ENCODE data around the gene PDE4D. TPM values are rescaled to one million over a fixed set of nuclear protein-coding genes. Genes with fewer than 3 reads are reported as not detected.

The PDE4D gene
- total and polyA plus RNA-seq, 2 of the 4 experiments (the other 2 are of a cell fraction) = 1.4 to 7.9 TPM

DNA sequence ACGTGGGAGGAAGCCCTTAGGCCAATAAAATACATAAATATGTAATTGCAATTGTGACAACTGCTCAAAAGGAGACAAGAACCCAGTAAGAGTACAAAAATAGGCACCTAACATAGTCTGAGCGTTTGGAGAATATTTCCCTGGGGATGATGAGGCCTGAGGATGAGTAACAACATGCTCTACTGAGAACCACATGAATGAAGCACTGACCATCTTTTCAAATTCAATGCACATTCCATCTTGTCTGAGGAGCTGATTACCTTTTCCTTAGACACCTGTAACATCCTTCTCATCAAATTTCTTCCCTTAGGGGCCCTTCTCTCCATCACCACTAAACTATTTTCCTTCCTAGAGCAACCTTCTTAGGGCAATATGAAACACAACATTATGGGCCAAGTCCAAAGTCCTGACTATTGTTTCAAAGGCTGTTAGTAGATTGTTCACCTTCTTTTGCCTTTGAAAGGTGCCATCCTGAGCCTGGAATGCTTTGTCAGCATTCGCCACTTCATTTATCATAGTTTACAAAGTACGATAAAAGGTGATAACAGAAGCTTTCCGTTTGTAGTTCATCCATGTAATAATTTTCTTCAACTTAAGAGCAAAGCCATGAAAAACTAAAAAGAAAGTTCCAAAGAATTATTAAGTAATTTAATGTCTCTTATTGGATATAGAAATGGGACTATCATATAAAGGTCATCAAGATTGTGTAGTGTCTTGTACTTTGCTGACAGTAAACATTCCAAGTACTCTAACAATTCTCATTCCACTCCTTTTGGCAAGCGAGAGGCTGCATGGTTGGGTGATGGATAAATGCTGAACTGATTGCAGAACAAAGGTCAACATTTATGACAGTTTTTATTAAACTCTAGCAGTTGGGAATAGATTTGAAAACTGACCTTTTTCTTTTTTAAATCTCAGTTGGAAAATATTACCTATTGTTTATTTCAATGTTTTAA is 471.3 kb downstream of the PDE4D start:
- WGBS, 2 experiments (ENCODE audit: extremely low coverage in 2 of 2, insufficient read length in 1 of 2) = no CpG with 5 or more reads among the region's 6 CpGs
- no peak overlapping the region for H3K23ac ChIP-seq (ENCODE audit: low read depth, low read length)
- no peak overlapping the region for H2BK20ac ChIP-seq (ENCODE audit: low read depth, low read length)
- no TSS peak for BruUV-seq (replicated peaks)
- H3K27ac ChIP-seq (ENCODE audit: insufficient read depth, low read length) = no peak overlapping the region
- H3K4me1 ChIP-seq (ENCODE audit: control insufficient read depth, insufficient read depth, low read length) = no peaks in the 10 kb centered on the region
- H3K14ac ChIP-seq (replicated peaks; ENCODE audit: low read depth, low read length) = no peak overlapping the region
- H3K27me3 ChIP-seq (ENCODE audit: control insufficient read depth, insufficient read depth, low read length) = no peaks in the 10 kb centered on the region
- H4K91ac ChIP-seq (ENCODE audit: insufficient read depth, low read depth, low read length) = no peak overlapping the region
- in situ Hi-C loops (cut with MboI; ENCODE audit: low sequenced_read_pairs) (no loop called here), dilution Hi-C loops (cut with HindIII; ENCODE audit: low sequenced_read_pairs, unreplicated experiment) (no loop called here), intact Hi-C loops (cut with micrococcal nuclease) (no loop called here)
- no peaks in the 10 kb centered on the region for H3K9me3 ChIP-seq (ENCODE audit: control insufficient read depth, insufficient read depth, low read length)
- no peak overlapping the region for H3K9ac ChIP-seq (ENCODE audit: low read depth, low read length)
- no peak overlapping the region for H3K56ac ChIP-seq (ENCODE audit: extremely low read depth, insufficient read depth, low read length)
- no peak overlapping the region for H2AK9ac ChIP-seq (replicated peaks; ENCODE audit: low read depth, low read length, poor library complexity)
- no peak overlapping the region for H3K4ac ChIP-seq (ENCODE audit: low read depth, low read length)
- no peak overlapping the region for H2AK5ac ChIP-seq (ENCODE audit: low read depth, low read length)
- H3K18ac ChIP-seq (ENCODE audit: low read depth, low read length) = no peak overlapping the region
- ChIA-PET POLR2A (ENCODE audit: unreplicated experiment) (no interaction called here), CTCF (no interaction called here)
- H2BK5ac ChIP-seq (ENCODE audit: low read depth, low read length, poor library complexity, severe bottlenecking) = no peak overlapping the region
- H4K20me1 ChIP-seq (ENCODE audit: insufficient read depth, low read length) = no peaks in the 10 kb centered on the region
- DNase-seq (no peak), ATAC-seq (ENCODE audit: low read depth) (no peak)
- H3K79me1 ChIP-seq (ENCODE audit: low read depth in 1 of 2, low read length in 2 of 2) = no peaks in the 10 kb centered on the region
- no peak for TF ChIP-seq POLR2A (IDR thresholded peaks at IDR 0.05; ENCODE audit: low read depth, low read length)
- TF ChIP-seq RAD21 (IDR thresholded peaks at IDR 0.05; ENCODE audit: low read length) = no peak
- TF ChIP-seq, protein P1, sequence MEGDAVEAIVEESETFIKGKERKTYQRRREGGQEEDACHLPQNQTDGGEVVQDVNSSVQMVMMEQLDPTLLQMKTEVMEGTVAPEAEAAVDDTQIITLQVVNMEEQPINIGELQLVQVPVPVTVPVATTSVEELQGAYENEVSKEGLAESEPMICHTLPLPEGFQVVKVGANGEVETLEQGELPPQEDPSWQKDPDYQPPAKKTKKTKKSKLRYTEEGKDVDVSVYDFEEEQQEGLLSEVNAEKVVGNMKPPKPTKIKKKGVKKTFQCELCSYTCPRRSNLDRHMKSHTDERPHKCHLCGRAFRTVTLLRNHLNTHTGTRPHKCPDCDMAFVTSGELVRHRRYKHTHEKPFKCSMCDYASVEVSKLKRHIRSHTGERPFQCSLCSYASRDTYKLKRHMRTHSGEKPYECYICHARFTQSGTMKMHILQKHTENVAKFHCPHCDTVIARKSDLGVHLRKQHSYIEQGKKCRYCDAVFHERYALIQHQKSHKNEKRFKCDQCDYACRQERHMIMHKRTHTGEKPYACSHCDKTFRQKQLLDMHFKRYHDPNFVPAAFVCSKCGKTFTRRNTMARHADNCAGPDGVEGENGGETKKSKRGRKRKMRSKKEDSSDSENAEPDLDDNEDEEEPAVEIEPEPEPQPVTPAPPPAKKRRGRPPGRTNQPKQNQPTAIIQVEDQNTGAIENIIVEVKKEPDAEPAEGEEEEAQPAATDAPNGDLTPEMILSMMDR (conservative IDR thresholded peaks at IDR 0.05; ENCODE audit: low read depth, low read length) = no peak
- TF ChIP-seq CEBPB (IDR thresholded peaks at IDR 0.05; ENCODE audit: low read depth, low read length) = no peak
- TF ChIP-seq CHD1 (IDR thresholded peaks at IDR 0.05; ENCODE audit: low read depth, low read length) = no peak
- TF ChIP-seq, protein P2, sequence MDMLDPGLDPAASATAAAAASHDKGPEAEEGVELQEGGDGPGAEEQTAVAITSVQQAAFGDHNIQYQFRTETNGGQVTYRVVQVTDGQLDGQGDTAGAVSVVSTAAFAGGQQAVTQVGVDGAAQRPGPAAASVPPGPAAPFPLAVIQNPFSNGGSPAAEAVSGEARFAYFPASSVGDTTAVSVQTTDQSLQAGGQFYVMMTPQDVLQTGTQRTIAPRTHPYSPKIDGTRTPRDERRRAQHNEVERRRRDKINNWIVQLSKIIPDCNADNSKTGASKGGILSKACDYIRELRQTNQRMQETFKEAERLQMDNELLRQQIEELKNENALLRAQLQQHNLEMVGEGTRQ (IDR thresholded peaks at IDR 0.05; ENCODE audit: low read depth, low read length) = no peak
- TF ChIP-seq, protein P3, sequence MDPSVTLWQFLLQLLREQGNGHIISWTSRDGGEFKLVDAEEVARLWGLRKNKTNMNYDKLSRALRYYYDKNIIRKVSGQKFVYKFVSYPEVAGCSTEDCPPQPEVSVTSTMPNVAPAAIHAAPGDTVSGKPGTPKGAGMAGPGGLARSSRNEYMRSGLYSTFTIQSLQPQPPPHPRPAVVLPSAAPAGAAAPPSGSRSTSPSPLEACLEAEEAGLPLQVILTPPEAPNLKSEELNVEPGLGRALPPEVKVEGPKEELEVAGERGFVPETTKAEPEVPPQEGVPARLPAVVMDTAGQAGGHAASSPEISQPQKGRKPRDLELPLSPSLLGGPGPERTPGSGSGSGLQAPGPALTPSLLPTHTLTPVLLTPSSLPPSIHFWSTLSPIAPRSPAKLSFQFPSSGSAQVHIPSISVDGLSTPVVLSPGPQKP (IDR thresholded peaks at IDR 0.05; ENCODE audit: borderline replicate concordance, low read depth, low read length) = no peak
- no peak for TF ChIP-seq FOS (IDR thresholded peaks at IDR 0.05; ENCODE audit: low read depth, low read length)
- TF ChIP-seq MXI1 (IDR thresholded peaks at IDR 0.05; ENCODE audit: borderline replicate concordance, low read depth, low read length) = no peak
- TF ChIP-seq NFE2L2 (IDR thresholded peaks at IDR 0.05; ENCODE audit: low read depth, low read length) = no peak
- TF ChIP-seq MAZ (IDR thresholded peaks at IDR 0.05; ENCODE audit: borderline replicate concordance, low read depth, low read length) = no peak
- no peak for TF ChIP-seq RFX5 (IDR thresholded peaks at IDR 0.05; ENCODE audit: low read depth, low read length)
- TF ChIP-seq RCOR1 (IDR thresholded peaks at IDR 0.05; ENCODE audit: insufficient replicate concordance, low read length) = no peak
- no peak overlapping the region for H3K4me2 ChIP-seq (ENCODE audit: low read depth, low read length)
- no peak overlapping the region for H2BK15ac ChIP-seq (ENCODE audit: low read depth, low read length)
- H3K4me3 ChIP-seq (ENCODE audit: insufficient read depth, low read depth, low read length) = no peak overlapping the region
- H4K5ac ChIP-seq (ENCODE audit: low read depth, low read length) = no peak overlapping the region
- no peak overlapping the region for H4K8ac ChIP-seq (ENCODE audit: low read depth in 2 of 2, low read length in 2 of 2)
- H2AFZ ChIP-seq (replicated peaks; ENCODE audit: low read length, poor library complexity) = no peak overlapping the region
- H2BK120ac ChIP-seq (ENCODE audit: low read depth, low read length) = no peak overlapping the region
- H3K9me1 ChIP-seq (ENCODE audit: insufficient read depth, low read length) = no peaks in the 10 kb centered on the region
- H3K36me3 ChIP-seq (ENCODE audit: control insufficient read depth, insufficient read depth, low read length) = no peaks in the 10 kb centered on the region

Measured in IMR-90 (cell line).